ENCODE data around the gene CRYGN. TPM values are rescaled to one million over a fixed set of nuclear protein-coding genes. Genes with fewer than 3 reads are reported as not detected.

The CRYGN gene
- total and polyA plus RNA-seq, 2 experiments from 2014 or later, result not detected

DNA sequence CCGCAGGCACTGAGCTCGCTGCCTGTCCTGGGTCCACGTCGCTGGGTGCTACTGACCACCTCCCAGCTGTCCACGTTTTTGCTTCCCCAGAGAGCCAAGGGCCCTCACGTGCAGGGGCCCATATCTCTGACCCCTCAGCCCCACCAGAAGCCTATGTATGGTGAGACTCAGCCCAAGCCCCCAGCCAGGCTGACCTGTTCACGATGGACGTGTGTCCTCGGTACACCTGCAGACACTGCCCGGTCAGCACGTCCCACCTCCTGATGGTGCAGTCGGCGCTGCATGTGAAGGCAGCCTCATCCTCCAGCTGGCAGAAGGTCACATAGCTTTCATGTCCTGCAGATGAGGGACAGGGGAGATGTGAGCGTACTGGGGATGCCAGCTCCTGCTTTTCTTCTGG lies 40.0 kb downstream of the CRYGN start:
- H2AFZ ChIP-seq, result no peak overlapping the region
- no peaks in the 10 kb centered on the region for H3K9me3 ChIP-seq (ENCODE audit: low read depth)
- TF ChIP-seq EZH2 (IDR thresholded peaks at IDR 0.05; ENCODE audit: insufficient read depth, poor library complexity, severe bottlenecking) (no peak), EZH2phosphoT487 (IDR thresholded peaks at IDR 0.05; ENCODE audit: insufficient read depth, low read depth) (no peak)
- in situ Hi-C loops (cut with MboI), result no loop called here
- H4K20me1 ChIP-seq (ENCODE audit: insufficient read depth), result no peaks in the 10 kb centered on the region
- no peak for DNase-seq
- 7 to 13% methylated on average over 14 of the region's 14 CpGs for WGBS, 2 experiments (ENCODE audit: low coverage in 1 of 2, low lambda C conversion rate in 2 of 2, missing lambda C conversion rate in 2 of 2)
- H3F3A ChIP-seq (ENCODE audit: insufficient read depth), result no peaks in the 10 kb centered on the region
- peaks cover 8% of the 10 kb centered on the region for H3K4me1 ChIP-seq (ENCODE audit: insufficient read depth)
- no peaks in the 10 kb centered on the region for H3K79me2 ChIP-seq (ENCODE audit: insufficient read depth)
- no peak overlapping the region for H3K4me2 ChIP-seq (ENCODE audit: unreplicated experiment)
- no peaks in the 10 kb centered on the region for H3K9me2 ChIP-seq (ENCODE audit: insufficient read depth)
- H3K4me3 ChIP-seq, result no peak overlapping the region
- no peak overlapping the region for H3K27ac ChIP-seq
- no peak overlapping the region for H3K9ac ChIP-seq
- peaks cover 9% of the 10 kb centered on the region for H3K27me3 ChIP-seq (replicated peaks; ENCODE audit: insufficient read depth)
- H3K36me3 ChIP-seq (ENCODE audit: low read depth), result no peaks in the 10 kb centered on the region

DNA sequence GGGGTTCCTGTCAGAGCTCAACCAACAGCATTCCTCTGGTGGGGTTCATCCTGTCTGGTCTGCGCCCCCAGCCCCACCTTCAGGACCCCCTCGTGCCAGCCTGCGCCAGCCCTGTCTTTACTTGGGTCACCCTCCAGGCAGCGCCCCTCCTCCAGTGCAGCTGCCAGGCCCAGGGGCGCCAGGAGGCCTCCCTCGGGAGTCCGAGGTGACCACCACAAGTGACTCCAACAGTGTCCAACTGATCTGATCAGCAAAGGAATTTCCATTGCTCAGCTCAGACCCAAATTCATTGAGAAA lies 40.7 kb downstream of the CRYGN start:
- Histone ChIP-seq H3K4me1 (ENCODE audit: insufficient read depth) (peaks cover 6% of the 10 kb centered on the region), H3K79me2 (ENCODE audit: insufficient read depth) (no peaks in the 10 kb centered on the region), H2AFZ (no peak overlapping the region), H3K27me3 (replicated peaks; ENCODE audit: insufficient read depth) (peaks cover 9% of the 10 kb centered on the region), H4K20me1 (ENCODE audit: insufficient read depth) (no peaks in the 10 kb centered on the region), H3K36me3 (ENCODE audit: low read depth) (no peaks in the 10 kb centered on the region), H3K9me3 (ENCODE audit: low read depth) (no peaks in the 10 kb centered on the region), H3K4me2 (ENCODE audit: unreplicated experiment) (no peak overlapping the region), H3K4me3 (no peak overlapping the region), H3K9ac (no peak overlapping the region), H3K27ac (no peak overlapping the region), H3K9me2 (ENCODE audit: insufficient read depth) (no peaks in the 10 kb centered on the region), H3F3A (ENCODE audit: insufficient read depth) (no peaks in the 10 kb centered on the region)
- TF ChIP-seq EZH2phosphoT487 (IDR thresholded peaks at IDR 0.05; ENCODE audit: insufficient read depth, low read depth) (no peak), EZH2 (IDR thresholded peaks at IDR 0.05; ENCODE audit: insufficient read depth, poor library complexity, severe bottlenecking) (no peak)
- DNase-seq, result no peak
- in situ Hi-C loops (cut with MboI), result no loop called here
- WGBS, 2 experiments (ENCODE audit: low coverage in 1 of 2, low lambda C conversion rate in 2 of 2, missing lambda C conversion rate in 2 of 2), result 64 to 68% methylated on average over 7 of the region's 7 CpGs

DNA sequence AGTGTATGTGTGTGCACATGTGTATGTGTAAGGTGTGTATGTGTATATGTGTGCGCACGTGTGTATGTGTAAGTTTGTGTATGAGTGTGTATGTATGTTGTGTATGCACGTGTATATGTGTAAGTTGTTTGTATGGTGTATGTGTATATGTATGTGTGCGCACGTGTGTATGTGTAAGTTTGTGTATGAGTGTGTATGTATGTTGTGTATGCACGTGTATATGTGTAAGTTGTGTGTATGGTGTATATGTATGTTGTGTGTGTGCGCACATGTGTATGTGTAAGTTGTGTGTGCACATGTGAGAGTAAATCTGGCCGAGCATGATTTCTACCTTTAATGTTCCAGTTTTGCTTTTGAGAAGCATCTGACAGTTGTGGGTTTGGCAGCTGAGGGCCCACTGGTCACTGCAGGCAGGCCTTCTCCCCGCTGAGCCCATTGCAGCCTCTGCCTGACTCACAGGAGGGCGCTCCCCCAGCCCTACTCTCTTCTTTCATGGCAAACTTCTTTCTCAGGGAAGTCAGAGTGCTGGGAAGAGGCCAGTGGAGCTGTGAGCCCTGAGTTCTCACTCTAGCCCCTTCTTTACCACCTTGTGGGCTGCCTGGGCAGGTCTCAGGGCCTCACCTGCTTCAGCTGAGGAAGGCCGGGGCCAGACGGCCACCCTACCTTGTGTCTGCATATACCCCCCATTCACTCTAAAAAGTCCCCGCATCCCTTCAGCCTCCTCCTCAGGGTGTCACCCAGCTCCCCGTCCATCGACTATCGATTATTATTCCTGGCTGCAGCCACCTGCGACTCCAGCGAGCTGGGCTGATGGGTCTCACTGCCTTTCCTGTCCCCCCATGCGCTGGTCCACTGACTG lies 41.3 kb downstream of the CRYGN start:
- H3F3A ChIP-seq (ENCODE audit: insufficient read depth), result no peaks in the 10 kb centered on the region
- no peak for DNase-seq
- H3K36me3 ChIP-seq (ENCODE audit: low read depth), result no peaks in the 10 kb centered on the region
- no peak for TF ChIP-seq EZH2phosphoT487 (IDR thresholded peaks at IDR 0.05; ENCODE audit: insufficient read depth, low read depth)
- TF ChIP-seq EZH2 (IDR thresholded peaks at IDR 0.05; ENCODE audit: insufficient read depth, poor library complexity, severe bottlenecking), result no peak
- no peaks in the 10 kb centered on the region for H3K9me3 ChIP-seq (ENCODE audit: low read depth)
- no peak overlapping the region for H3K4me2 ChIP-seq (ENCODE audit: unreplicated experiment)
- no peak overlapping the region for H3K27ac ChIP-seq
- no peak overlapping the region for H2AFZ ChIP-seq
- no peak overlapping the region for H3K4me3 ChIP-seq
- no peak overlapping the region for H3K9ac ChIP-seq
- H3K27me3 ChIP-seq (replicated peaks; ENCODE audit: insufficient read depth), result peaks cover 9% of the 10 kb centered on the region
- no peaks in the 10 kb centered on the region for H4K20me1 ChIP-seq (ENCODE audit: insufficient read depth)
- WGBS, 2 experiments (ENCODE audit: low coverage in 1 of 2, low lambda C conversion rate in 2 of 2, missing lambda C conversion rate in 2 of 2), result 88% methylated on average over 19 of the region's 19 CpGs
- in situ Hi-C loops (cut with MboI), result no loop called here
- no peaks in the 10 kb centered on the region for H3K79me2 ChIP-seq (ENCODE audit: insufficient read depth)
- H3K4me1 ChIP-seq (ENCODE audit: insufficient read depth), result no peaks in the 10 kb centered on the region
- H3K9me2 ChIP-seq (ENCODE audit: insufficient read depth), result no peaks in the 10 kb centered on the region

DNA sequence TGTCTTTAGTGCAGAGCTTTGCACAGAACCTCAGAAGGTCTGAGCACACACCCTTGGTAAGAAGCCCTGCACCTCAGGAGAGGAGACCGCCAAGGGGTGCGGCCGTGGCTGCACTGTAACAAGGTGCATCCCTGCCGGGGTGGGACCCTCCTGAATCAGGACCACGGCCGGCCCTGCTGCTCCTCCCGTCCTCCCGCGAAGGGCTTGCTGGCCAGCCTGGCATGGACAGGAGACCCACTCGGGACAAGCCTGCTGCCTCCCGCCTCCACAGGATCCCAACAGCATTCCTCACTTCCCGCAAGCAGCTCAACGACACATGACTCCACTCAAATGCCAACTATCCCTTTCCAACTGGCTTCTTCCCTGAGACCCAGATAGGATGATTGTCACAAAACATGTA lies 42.9 kb downstream of the CRYGN start:
- Histone ChIP-seq H3K79me2 (ENCODE audit: insufficient read depth) (no peaks in the 10 kb centered on the region), H3K27me3 (replicated peaks; ENCODE audit: insufficient read depth) (peaks cover 9% of the 10 kb centered on the region), H3K9ac (no peak overlapping the region), H3K4me1 (ENCODE audit: insufficient read depth) (no peaks in the 10 kb centered on the region), H3K9me3 (ENCODE audit: low read depth) (no peaks in the 10 kb centered on the region), H2AFZ (no peak overlapping the region), H3K27ac (no peak overlapping the region), H3K36me3 (ENCODE audit: low read depth) (no peaks in the 10 kb centered on the region), H4K20me1 (ENCODE audit: insufficient read depth) (no peaks in the 10 kb centered on the region), H3F3A (ENCODE audit: insufficient read depth) (no peaks in the 10 kb centered on the region), H3K4me2 (ENCODE audit: unreplicated experiment) (no peak overlapping the region), H3K4me3 (no peak overlapping the region), H3K9me2 (ENCODE audit: insufficient read depth) (no peaks in the 10 kb centered on the region)
- TF ChIP-seq EZH2phosphoT487 (IDR thresholded peaks at IDR 0.05; ENCODE audit: insufficient read depth, low read depth) (no peak), EZH2 (IDR thresholded peaks at IDR 0.05; ENCODE audit: insufficient read depth, poor library complexity, severe bottlenecking) (no peak)
- 65 to 66% methylated on average over 13 of the region's 13 CpGs for WGBS, 2 experiments (ENCODE audit: low coverage in 1 of 2, low lambda C conversion rate in 2 of 2, missing lambda C conversion rate in 2 of 2)
- in situ Hi-C loops (cut with MboI), result no loop called here
- no peak for DNase-seq

Measured in GM23248 (cell line).